Stomach (tissue), 9 donors: ENCODE measurements around the gene TDO2. TPM values are rescaled to one million over a fixed set of nuclear protein-coding genes. Genes with fewer than 3 reads are reported as not detected.

ENCODE experiments used
- DNase-seq, 2 donors: peaks; one replicate each; pipeline versions ENCODE4 v3.0.0 to v3.0.0-alpha.2; 2013 to 2019
- H3K27ac ChIP-seq, 5 donors: fragments of 200-600 bp in 4 of 5; sonication (generic) in 4 of 5; one replicate each; pipeline ENCODE4 v1.5.1; 2013 to 2019; ENCODE audit warnings: mild to moderate bottlenecking in 1 of 5, moderate library complexity in 1 of 5
- H3K27me3 ChIP-seq, 3 donors: fragments of 200-600 bp; sonication (generic); one replicate each; pipeline ENCODE4 v1.5.1; 2017 to 2019; ENCODE audit warnings: mixed run types in 1 of 3
- H3K36me3 ChIP-seq, 4 donors: fragments of 200-600 bp; sonication (generic); 1 replicate in 3 of 4; 2 replicates in 1 of 4; pipeline ENCODE4 v1.5.1; 2016 to 2019
- H3K4me1 ChIP-seq, 4 donors: fragments of 200-600 bp; sonication (generic); one replicate each; pipeline ENCODE4 v1.5.1; 2016 to 2019
- H3K4me3 ChIP-seq, 4 donors: fragments of 200-600 bp; sonication (generic) in 3 of 4; one replicate each; pipeline ENCODE4 v1.5.1; 2016 to 2019; ENCODE audit warnings: mild to moderate bottlenecking in 1 of 4
- H3K9me3 ChIP-seq, 4 donors: fragments of 200-600 bp; sonication (generic); one replicate each; pipeline ENCODE4 v1.5.1; 2016 to 2019
- EP300 ChIP-seq: sonication (generic); formaldehyde crosslinking; IDR thresholded peaks from one replicate; pipeline ENCODE4 v1.6.1; 2017; ENCODE audit warnings: antibody characterized with exemption
- POLR2A ChIP-seq, 4 donors: fragments of 450-650 bp; IDR thresholded peaks; one replicate each; pipeline ENCODE4 v1.6.1; 2016; ENCODE audit warnings: antibody characterized with exemption in 4 of 4, control low read depth in 2 of 4, mild to moderate bottlenecking in 1 of 4, moderate library complexity in 1 of 4
- POLR2AphosphoS5 ChIP-seq, 3 donors: sonication (generic); formaldehyde crosslinking; IDR thresholded peaks; one replicate each; pipeline ENCODE4 v1.6.1; 2016; ENCODE audit warnings: antibody characterized with exemption in 3 of 3
- WGBS, 5 donors: extraction: QIAGEN DNeasy Blood & Tissue Kit in 3 of 5; methylation state at CpG; one replicate each; pipeline versions ENCODE4 v1.1.5 to v1.1.7; 2013 to 2018; 5-methylcytosine and 5-hydroxymethylcytosine counted together
- intact Hi-C: fragments of 100-400 bp; cut with DNase I; formaldehyde crosslinking; loops from one replicate; pipeline ENCODE4 v1.15.1; 2023; ENCODE audit warnings: low total_unique reads
- polyA plus RNA-seq, 3 donors: library from polyadenylated mRNA; stranded (reverse); fragments of 200-250 nt; gene quantifications; one replicate each; pipeline ENCODE4 v1.2.3, GENCODE V29; 2013
- total RNA-seq, 5 donors: library from RNA; depleted of rRNA; stranded (reverse); fragments of >200 nt; gene quantifications; one replicate each; pipeline versions ENCODE4 v1.1.0 to v1.2.3, GENCODE V29; 2014 to 2016
- TF ChIP-seq, protein P1 (sequence below), 7 experiments: fragments of 450-650 bp in 4 of 7; fragments of 200-600 bp in 3 of 7; sonication (generic) in 3 of 7; IDR thresholded peaks; one replicate each; pipeline ENCODE4 v1.5.1; 2016 to 2019; ENCODE audit warnings: antibody characterized with exemption in 7 of 7, control low read depth in 2 of 7, mild to moderate bottlenecking in 1 of 7
- donor health status: healthy with polysubstance abuse.
- donor health status: Bipolar disorder and iron deficiency.
- donor health status: healthy.

The TDO2 gene
- total and polyA plus RNA-seq, 8 donors = 0.30 to 5.0 (median 0.56) TPM; not detected in 5

DNA sequence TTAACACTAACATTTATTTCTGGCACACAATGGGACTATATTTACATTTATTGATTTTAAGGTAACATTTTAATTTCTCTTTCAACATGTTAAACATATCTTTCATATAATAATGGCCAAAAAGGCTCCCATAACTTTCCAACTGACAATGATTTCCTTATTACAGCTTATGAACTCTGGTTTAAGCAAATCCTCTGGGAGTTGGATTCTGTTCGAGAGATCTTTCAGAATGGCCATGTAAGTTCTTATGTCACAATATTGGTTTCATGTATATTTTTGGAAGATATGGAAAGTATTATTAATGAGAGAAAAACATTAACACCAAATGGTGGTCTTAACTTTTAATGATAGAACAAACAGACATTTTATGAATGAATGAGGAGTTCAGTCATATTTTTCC is 4.1 kb downstream of the TDO2 start:
- Histone ChIP-seq H3K27ac (no peak overlapping the region), H3K27me3 (no peaks in the 10 kb centered on the region), H3K4me3 (no peak overlapping the region), H3K36me3 (no peaks in the 10 kb centered on the region), H3K4me1 (no peaks in the 10 kb centered on the region), H3K9me3 (no peaks in the 10 kb centered on the region)
- intact Hi-C loops = no loop called here
- WGBS, 5 donors = 83 to 95% (median 95%) methylated on average over 1 of the region's 1 CpG
- TF ChIP-seq POLR2AphosphoS5 (IDR thresholded peaks at IDR 0.05) (no peak), EP300 (no peak), POLR2A (IDR thresholded peaks at IDR 0.05) (no peak)
- TF ChIP-seq, protein P1, sequence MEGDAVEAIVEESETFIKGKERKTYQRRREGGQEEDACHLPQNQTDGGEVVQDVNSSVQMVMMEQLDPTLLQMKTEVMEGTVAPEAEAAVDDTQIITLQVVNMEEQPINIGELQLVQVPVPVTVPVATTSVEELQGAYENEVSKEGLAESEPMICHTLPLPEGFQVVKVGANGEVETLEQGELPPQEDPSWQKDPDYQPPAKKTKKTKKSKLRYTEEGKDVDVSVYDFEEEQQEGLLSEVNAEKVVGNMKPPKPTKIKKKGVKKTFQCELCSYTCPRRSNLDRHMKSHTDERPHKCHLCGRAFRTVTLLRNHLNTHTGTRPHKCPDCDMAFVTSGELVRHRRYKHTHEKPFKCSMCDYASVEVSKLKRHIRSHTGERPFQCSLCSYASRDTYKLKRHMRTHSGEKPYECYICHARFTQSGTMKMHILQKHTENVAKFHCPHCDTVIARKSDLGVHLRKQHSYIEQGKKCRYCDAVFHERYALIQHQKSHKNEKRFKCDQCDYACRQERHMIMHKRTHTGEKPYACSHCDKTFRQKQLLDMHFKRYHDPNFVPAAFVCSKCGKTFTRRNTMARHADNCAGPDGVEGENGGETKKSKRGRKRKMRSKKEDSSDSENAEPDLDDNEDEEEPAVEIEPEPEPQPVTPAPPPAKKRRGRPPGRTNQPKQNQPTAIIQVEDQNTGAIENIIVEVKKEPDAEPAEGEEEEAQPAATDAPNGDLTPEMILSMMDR (IDR thresholded peaks at IDR 0.05) = no peak
- no peak for DNase-seq

- Histone ChIP-seq H3K9me3 (no peaks in the 10 kb centered on the region), H3K27me3 (no peaks in the 10 kb centered on the region), H3K4me1 (no peaks in the 10 kb centered on the region), H3K4me3 (no peak overlapping the region), H3K27ac (no peak overlapping the region), H3K36me3 (no peaks in the 10 kb centered on the region)
- WGBS, 5 donors = 86 to 94% (median 91%) methylated on average over 4 of the region's 4 CpGs
- TF ChIP-seq POLR2A (IDR thresholded peaks at IDR 0.05) (no peak), POLR2AphosphoS5 (IDR thresholded peaks at IDR 0.05) (no peak)
- no peak for DNase-seq
- intact Hi-C loops = no loop called here
These were observed 5.0 kb downstream of the TDO2 start for GRCh38 chr4:155908187-155909139.

GRCh38 chr4:155909615-155910226 is 6.2 kb downstream of the TDO2 start:
- H3K4me1 ChIP-seq = no peaks in the 10 kb centered on the region
- H3K36me3 ChIP-seq = no peaks in the 10 kb centered on the region
- intact Hi-C loops = no loop called here
- H3K9me3 ChIP-seq = no peaks in the 10 kb centered on the region
- no peaks in the 10 kb centered on the region for H3K27me3 ChIP-seq
- TF ChIP-seq POLR2AphosphoS5 (IDR thresholded peaks at IDR 0.05) (no peak), EP300 (no peak), POLR2A (IDR thresholded peaks at IDR 0.05) (no peak)
- TF ChIP-seq, protein P1 (IDR thresholded peaks at IDR 0.05) = no peak
- no peak overlapping the region for H3K27ac ChIP-seq
- 77 to 92% (median 86%) methylated on average over 3 of the region's 3 CpGs for WGBS, 5 donors
- DNase-seq = no peak
- no peak overlapping the region for H3K4me3 ChIP-seq

- Histone ChIP-seq H3K27ac (no peak overlapping the region), H3K27me3 (no peaks in the 10 kb centered on the region), H3K4me1 (no peaks in the 10 kb centered on the region), H3K9me3 (no peaks in the 10 kb centered on the region), H3K36me3 (no peaks in the 10 kb centered on the region), H3K4me3 (no peak overlapping the region)
- no peak for DNase-seq
- TF ChIP-seq EP300 = no peak
- no peak for TF ChIP-seq POLR2AphosphoS5 (IDR thresholded peaks at IDR 0.05)
- intact Hi-C loops = no loop called here
- WGBS, 5 donors = 65 to 91% (median 88%) methylated on average over 1 of the region's 1 CpG
These were observed 8.4 kb downstream of the TDO2 start for GRCh38 chr4:155911905-155912304.

GRCh38 chr4:155914782-155915181 is 11.3 kb downstream of the TDO2 start:
- Histone ChIP-seq H3K4me1 (no peaks in the 10 kb centered on the region), H3K4me3 (no peak overlapping the region), H3K27ac (no peak overlapping the region), H3K9me3 (no peaks in the 10 kb centered on the region), H3K27me3 (no peaks in the 10 kb centered on the region), H3K36me3 (no peaks in the 10 kb centered on the region)
- TF ChIP-seq, protein P1 (IDR thresholded peaks at IDR 0.05) = no peak
- TF ChIP-seq POLR2A (IDR thresholded peaks at IDR 0.05) = no peak
- no peak for TF ChIP-seq EP300
- TF ChIP-seq POLR2AphosphoS5 (IDR thresholded peaks at IDR 0.05) = no peak
- intact Hi-C loops = no loop called here
- no peak for DNase-seq
- 43 to 51% (median 49%) methylated on average over 5 of the region's 5 CpGs for WGBS, 5 donors
